Progenitor cell of endocrine pancreas (in vitro differentiated cells): ENCODE measurements around the gene GNAL. TPM values are rescaled to one million over a fixed set of nuclear protein-coding genes. Genes with fewer than 3 reads are reported as not detected.
A peak's percentile ranks its signal among the peaks of the same experiment; 100 is the strongest.

Experiments
- DNase-seq: peaks from one replicate; pipeline ENCODE4 v3.0.0; 2021; ENCODE audit warnings: low spot score; ENCODE audit not compliant: unreplicated experiment
- H3K27ac Mint-ChIP-seq: 2 replicates; pipeline ENCODE4 v1.8.0; 2021; ENCODE audit warnings: mild to moderate bottlenecking, moderate library complexity, mixed read lengths
- H3K27me3 Mint-ChIP-seq: 2 replicates; pipeline ENCODE4 v1.8.0; 2021; ENCODE audit warnings: mixed read lengths
- H3K36me3 Mint-ChIP-seq: 2 replicates; pipeline ENCODE4 v1.8.0; 2022; ENCODE audit warnings: mixed read lengths; ENCODE audit not compliant: insufficient read depth
- H3K4me1 Mint-ChIP-seq: 2 replicates; pipeline ENCODE4 v1.8.0; 2021; ENCODE audit warnings: low read depth, mixed read lengths
- H3K4me3 Mint-ChIP-seq: 2 replicates; pipeline ENCODE4 v1.8.0; 2021; ENCODE audit warnings: low read depth, mild to moderate bottlenecking, moderate library complexity, mixed read lengths
- H3K9me3 Mint-ChIP-seq: 2 replicates; pipeline ENCODE4 v1.8.0; 2021; ENCODE audit warnings: low read depth, mixed read lengths
- total RNA-seq: library from RNA; stranded (reverse); gene quantifications from 2 replicates; pipeline ENCODE4 v1.2.1, GENCODE V29; 2021
- TF ChIP-seq, protein P1 (sequence below): fragments of 200-600 bp; sonication (generic); IDR thresholded peaks from one replicate; pipeline ENCODE4 v1.5.0; 2021; ENCODE audit warnings: antibody characterized with exemption, mild to moderate bottlenecking; ENCODE audit not compliant: unreplicated experiment

The GNAL gene
- total RNA-seq, 1 donor from 2014 or later = 10.0 TPM

DNA sequence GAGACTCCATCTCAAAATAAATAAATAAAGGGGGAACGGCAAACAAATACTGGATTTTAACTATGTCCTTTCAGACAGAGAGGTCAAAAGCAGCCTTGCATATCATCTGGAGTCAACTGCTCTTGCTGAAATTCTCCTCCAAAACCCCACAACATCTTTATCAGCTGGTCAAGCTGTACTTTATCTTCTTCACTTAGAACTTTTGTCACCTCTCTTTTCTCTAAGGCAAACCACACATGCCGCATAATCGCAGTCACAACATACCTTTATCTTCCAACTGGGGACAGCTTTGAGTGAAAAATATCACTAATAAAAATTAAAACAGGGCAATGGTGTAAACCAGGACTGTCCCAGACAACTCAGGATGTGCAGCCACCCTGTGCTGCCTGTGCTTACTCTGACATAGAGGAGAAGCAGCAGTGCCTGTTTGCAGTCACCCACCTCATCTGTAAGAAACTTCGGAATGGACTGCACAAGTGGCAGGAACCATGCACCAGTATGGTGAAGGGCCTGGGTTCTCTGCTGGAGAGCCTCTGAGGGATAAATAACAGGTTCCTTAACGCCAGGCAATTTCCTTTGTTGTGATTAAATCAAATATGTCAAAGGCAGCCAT, 212.9 kb downstream of the GNAL start:
- H3K27me3 Mint-ChIP-seq = no peaks in the 10 kb centered on the region
- TF ChIP-seq, protein P1, sequence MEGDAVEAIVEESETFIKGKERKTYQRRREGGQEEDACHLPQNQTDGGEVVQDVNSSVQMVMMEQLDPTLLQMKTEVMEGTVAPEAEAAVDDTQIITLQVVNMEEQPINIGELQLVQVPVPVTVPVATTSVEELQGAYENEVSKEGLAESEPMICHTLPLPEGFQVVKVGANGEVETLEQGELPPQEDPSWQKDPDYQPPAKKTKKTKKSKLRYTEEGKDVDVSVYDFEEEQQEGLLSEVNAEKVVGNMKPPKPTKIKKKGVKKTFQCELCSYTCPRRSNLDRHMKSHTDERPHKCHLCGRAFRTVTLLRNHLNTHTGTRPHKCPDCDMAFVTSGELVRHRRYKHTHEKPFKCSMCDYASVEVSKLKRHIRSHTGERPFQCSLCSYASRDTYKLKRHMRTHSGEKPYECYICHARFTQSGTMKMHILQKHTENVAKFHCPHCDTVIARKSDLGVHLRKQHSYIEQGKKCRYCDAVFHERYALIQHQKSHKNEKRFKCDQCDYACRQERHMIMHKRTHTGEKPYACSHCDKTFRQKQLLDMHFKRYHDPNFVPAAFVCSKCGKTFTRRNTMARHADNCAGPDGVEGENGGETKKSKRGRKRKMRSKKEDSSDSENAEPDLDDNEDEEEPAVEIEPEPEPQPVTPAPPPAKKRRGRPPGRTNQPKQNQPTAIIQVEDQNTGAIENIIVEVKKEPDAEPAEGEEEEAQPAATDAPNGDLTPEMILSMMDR = no peak
- peaks cover 23% of the 10 kb centered on the region for H3K4me1 Mint-ChIP-seq
- no peaks in the 10 kb centered on the region for H3K9me3 Mint-ChIP-seq
- peaks cover 8% of the 10 kb centered on the region for H3K36me3 Mint-ChIP-seq
- H3K27ac Mint-ChIP-seq = no peak overlapping the region
- no peak for DNase-seq
- no peak overlapping the region for H3K4me3 Mint-ChIP-seq

DNA sequence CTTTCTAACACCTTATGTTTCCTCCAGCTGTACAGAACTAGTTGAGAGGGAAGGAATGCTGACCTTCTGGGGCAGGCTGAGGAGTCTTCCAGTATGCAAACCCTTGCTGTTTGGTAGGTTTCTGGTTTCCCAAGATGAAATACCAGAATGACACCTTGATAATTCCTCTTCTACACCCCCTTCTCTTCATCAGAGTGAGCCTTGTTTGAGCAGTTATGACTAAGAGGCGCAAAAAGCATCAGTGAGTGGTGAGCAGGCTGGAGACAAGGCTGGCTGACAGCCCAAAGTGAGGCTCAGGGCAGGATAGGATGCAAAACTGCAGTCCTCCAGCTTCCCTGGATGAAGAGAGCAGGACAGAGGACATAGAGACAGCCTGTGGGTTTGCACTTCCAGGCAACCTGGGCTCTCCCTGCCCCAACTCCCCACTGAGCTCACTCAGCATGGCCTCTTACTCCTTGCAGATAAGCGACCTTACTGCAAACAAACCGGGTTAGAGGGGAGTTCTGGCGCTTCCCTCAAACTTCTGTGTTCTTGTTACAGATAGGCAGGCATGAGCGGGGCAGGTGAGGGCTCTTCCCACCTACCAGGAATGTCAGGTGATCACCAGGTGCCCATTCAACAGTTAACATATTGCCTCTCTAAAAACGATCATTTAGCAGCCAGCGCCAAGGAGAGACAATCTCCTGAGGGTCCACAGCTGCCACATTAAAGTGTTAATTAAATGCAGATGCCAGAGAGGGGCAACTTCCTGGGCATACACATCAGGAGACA, 213.6 kb downstream of the GNAL start:
- H3K36me3 Mint-ChIP-seq = peaks cover 5% of the 10 kb centered on the region
- no peak overlapping the region for H3K4me3 Mint-ChIP-seq
- H3K27ac Mint-ChIP-seq = no peak overlapping the region
- no peaks in the 10 kb centered on the region for H3K27me3 Mint-ChIP-seq
- H3K4me1 Mint-ChIP-seq = peaks cover 30% of the 10 kb centered on the region
- TF ChIP-seq, protein P1 = no peak
- no peaks in the 10 kb centered on the region for H3K9me3 Mint-ChIP-seq
- no peak for DNase-seq

DNA sequence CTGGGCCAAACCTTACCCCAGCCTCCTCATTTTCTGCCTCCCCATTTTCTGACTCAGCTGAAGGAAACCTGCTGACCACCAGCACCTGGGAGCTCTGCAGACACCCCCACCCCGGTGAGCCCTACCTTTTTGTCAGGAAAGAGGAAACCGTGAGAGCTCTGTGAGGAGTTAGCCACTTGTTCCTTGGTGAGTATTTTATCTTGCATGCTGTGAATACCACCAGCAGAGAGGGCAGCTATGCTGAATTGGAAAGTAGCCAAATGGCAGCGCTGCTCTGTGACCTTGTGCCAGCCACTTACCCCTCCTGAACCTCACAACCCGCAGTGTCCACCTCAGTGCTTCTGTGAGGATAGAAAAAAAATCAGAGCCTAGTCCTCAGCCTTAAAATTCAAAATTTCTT, 216.5 kb downstream of the GNAL start:
- Mint-ChIP-seq H3K27ac (no peak overlapping the region), H3K4me1 (peaks cover 38% of the 10 kb centered on the region), H3K9me3 (no peaks in the 10 kb centered on the region), H3K4me3 (no peak overlapping the region), H3K27me3 (no peaks in the 10 kb centered on the region), H3K36me3 (peaks cover 2% of the 10 kb centered on the region)
- TF ChIP-seq, protein P1 = no peak
- no peak for DNase-seq

GRCh38 chr18:11906176-11906575, 217.1 kb downstream of the GNAL start:
- peaks cover 38% of the 10 kb centered on the region for H3K4me1 Mint-ChIP-seq
- H3K27me3 Mint-ChIP-seq = no peaks in the 10 kb centered on the region
- DNase-seq = no peak
- peaks cover 2% of the 10 kb centered on the region for H3K36me3 Mint-ChIP-seq
- no peak overlapping the region for H3K4me3 Mint-ChIP-seq
- no peak overlapping the region for H3K27ac Mint-ChIP-seq
- no peaks in the 10 kb centered on the region for H3K9me3 Mint-ChIP-seq
- TF ChIP-seq, protein P1 = no peak

GRCh38 chr18:11906926-11907874, 218.1 kb downstream of the GNAL start:
- DNase-seq = no peak
- Mint-ChIP-seq H3K9me3 (no peaks in the 10 kb centered on the region), H3K36me3 (no peaks in the 10 kb centered on the region), H3K4me3 (peak overlapping the region; percentile 89), H3K27me3 (no peaks in the 10 kb centered on the region), H3K27ac (no peak overlapping the region), H3K4me1 (peaks cover 33% of the 10 kb centered on the region)
- TF ChIP-seq, protein P1 = no peak
